Activated T-cell treated with anti-CD3 and anti-CD28 coated beads for 48 hours (primary cell): Measurements from ENCODE around the gene XPNPEP2.

ENCODE experiments used
- DNase-seq: peaks from one replicate; pipeline ENCODE4 v3.0.0-alpha.2; 2020; ENCODE audit warnings: low read depth

XPNPEP2 gene

DNA sequence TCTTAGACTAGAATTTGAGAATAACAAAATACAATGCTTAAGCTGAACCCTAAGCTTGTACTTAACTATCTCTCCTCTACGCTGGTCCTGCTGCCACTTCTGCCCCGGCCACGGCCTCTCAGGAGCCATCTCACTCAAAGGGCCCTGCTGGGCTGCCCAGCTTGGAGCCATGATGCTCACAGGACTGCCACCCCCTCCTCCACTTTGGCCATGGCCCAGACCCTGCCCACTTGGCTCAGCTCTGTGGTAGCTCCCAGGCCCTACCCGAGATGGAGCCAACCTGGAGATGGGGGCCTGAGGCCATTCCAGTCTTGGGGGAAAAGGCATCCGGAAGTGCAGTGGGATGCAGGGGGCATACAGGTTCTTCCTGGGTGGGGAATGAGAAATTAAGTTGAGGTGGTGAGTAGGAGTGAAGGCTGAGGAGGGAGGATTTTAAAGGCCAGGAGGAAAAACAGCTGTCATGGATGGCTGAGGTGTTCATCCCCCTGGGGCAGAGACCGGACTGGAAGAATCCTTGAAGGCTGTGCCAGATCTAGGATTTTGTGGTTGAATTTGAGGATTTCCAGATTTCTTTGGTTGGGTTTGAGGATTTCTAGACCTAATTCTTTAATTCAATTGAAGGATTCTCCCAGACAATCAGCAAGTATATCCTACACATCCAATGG, 41.8 kb downstream of the XPNPEP2 start:
- DNase-seq = no peak

DNA sequence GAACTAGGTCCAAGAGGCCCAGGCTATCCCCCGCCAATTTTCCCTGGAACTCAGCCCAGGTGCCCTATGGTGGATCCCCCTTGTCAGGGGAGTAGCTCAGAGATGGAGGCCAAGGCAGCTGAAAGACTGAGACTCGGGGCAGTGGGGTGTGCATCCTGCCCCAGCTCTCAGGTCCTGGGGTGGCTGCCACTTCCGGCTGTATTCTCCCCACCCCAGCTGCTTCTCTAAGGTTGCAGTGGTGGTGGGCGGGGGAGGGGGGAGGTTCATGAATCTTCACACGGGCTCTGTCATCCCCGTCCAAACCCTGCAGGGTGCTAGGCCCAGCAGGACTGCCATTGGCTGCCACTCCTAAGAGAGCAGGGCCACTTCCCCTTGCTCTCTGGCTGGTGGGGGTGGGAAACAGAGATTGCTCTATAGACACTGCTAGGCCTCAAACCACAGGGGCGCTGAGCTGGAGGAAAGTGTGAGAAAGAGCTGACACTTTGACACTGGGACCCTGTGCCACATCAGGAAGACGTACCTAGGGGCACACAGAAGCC, 42.4 kb downstream of the XPNPEP2 start:
- peak; percentile 65 for DNase-seq

DNA sequence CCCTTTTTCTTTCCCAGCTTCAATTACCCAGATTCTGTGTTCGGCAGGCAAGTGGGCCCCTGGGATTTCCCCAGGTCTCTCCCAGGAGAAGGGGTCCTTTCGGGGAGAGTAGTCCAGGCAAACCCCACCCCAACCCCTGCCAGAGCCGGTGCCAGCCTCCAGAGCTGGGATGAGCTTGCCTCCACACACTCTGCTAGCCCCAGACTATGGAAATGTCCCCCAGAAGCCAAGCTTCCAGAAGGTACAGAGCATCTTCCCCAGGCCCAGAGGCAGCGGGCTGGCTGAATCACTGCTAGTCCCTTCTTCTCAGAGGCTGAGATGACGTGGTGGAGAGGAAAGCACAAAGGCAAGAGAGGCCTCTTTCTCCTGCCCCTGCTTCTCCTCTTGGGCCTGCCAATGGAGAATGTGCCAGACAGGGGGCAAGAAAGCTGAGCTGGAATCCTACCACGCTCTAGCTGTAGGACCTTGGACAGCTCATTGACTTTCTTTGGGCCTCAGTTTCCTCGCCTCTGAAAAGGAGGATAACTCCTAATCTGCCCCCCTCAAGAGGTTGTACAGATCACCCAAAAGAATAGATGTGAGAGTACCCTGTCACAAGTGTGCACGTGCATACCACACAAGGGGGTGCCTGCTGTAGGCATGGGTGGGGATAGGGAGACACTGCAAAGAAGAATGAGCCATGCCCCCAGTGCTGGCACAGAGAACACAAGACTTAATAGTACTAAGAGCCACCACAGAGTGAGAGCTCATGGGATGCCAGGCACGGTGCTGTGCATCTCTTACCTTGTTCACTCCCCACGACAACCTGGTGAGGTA, 43.1 kb downstream of the XPNPEP2 start:
- no peak for DNase-seq

DNA sequence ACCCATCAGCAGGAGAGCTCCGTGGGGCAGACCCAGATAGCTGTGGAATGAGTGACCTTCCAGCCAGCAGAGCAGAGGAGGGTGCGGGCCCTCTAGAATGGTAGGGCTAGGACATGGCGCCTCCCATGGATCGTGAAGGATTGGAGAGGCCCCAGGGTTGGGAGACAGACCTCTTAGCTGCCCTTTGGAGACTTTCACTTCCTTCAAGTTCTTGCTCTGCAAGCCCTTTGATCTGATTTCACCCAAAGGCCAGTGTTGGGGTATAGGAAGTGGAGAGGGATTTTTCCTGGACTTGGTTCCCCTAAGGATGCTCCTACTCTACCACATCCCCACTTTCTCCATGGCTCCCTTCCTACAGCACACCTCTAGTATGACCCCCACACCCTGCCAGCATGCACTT, 43.9 kb downstream of the XPNPEP2 start:
- DNase-seq = no peak

DNA sequence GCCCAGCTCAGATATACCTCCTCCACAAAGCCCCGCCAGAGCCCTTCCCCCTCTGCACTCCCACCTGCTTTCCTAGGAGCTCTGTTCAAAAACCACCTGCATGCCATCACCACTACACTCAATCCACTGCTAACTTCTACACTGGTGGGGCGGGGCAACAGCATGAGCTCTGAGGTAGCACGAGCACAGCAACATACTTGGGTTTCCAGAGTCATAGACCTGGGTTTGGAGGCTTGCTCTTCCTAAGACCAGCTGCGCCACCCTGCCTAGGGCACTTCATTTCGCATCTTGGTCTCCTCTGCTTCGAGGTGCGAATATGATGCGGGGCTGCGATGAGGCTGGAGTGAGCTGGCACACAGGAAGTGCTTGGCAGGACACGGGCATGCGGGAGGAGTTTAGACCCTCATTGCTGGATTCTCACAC, 44.5 kb downstream of the XPNPEP2 start:
- no peak for DNase-seq

DNA sequence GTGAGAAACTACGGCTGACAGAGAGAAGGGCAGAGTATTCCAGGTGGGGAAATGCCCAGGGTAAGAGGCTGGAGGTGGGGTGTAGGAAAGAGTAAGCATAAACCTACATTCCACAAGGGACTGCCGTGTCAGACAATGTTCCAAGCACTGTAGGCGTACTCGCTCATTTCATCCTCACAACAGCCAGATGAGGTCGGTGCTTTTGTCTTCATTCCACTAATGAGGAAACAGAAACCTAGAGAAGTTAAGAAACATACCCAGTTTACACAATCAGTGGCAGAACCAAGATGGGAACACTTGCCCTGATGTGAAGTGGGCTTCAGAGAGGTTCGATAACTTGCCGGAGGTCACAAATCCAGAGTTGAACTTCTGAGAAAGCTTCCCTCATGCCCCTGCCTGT, 45.6 kb downstream of the XPNPEP2 start:
- DNase-seq = no peak

DNA sequence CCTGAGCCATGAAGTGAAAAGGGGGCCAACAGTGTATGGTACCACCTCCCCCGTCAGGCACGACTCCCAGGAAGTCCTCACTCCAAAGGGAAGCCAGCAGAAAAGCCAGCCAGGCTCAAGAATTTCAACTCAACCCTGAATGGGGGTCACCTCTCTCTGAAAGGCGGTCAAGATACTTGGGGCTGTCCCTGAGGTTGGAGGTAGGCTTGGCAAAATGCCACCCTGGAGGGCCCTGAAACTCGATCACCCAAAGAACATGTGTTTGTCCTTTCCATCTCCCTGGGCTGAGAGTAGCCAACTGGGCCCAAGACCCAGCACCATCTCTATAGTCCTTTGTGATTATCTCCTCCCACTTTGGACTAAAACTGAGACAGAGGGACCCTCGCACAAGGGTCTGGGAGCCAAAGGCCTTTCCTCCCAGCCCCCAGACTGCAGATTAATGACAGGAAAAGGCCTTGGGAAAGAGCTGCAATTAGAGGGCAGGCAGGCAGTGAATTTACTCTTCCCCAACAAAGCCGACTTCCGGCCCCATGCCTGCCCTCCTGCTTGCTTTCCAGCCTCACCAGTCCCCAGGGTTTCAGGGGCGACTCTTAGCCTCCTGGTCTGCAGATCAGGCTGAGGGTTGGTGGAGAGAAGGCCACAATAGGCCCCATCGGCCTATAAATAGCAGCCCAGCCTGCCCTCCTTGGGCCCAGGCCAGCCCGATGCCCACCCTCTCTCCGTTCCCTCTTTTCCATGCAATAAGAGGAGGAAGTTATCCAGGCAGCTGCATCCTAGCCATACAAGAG, 46.6 kb downstream of the XPNPEP2 start:
- DNase-seq = no peak

DNA sequence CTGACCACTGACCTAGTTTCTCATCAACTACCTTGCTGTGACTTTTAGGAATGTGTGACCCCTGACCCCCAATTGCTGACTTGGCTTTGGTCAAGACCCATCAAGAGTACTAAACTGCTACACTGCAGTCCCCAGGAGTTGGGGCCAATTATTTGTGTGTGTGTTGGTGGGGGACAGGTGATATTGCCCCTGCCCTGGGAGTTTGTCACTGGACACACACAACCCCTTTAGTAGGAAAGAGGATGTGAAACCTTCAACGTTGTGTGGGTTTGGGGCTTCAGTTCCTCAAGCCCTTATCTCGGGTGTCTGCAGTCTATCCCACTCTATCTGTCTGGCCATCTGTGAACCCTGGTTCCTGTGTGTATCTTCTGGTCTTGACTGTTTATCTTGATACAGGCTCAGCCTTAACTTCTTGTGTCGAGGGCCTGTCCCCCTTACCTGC, 47.5 kb downstream of the XPNPEP2 start:
- DNase-seq = no peak

DNA sequence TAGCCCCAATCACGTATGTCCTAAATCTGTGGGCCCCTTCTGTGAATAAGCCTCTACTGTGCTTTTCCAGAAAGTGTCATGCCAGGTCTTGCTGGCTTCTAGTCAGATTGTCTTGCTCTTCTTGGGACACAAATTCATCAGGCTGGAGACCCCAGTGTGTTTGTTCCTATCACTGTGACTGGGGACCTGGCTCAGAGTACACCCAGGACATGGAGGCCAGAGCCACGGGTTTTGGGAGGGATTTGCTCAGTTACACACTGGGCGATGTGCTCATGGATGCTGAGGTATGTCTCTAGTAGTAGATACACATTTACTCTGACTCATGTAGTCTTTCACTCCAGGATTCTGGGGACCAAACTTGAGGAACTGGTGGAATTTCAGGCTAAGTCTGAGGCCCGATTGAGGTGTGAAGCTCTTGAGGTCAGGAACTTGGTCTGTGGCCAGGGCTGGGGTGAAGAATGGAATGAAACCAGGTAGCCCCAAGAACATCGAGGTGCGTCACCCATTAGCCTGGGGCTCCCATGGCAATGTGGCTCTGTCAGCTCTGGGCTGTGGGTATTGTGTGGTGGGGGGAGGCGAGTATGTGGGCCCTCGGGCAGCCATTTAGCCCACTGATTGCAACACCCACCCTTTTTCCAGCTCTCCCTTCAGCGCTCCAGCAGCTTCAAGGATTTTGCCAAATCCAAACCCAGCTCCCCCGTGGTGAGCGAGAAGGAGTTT, 48.7 kb downstream of the XPNPEP2 start:
- DNase-seq = no peak

DNA sequence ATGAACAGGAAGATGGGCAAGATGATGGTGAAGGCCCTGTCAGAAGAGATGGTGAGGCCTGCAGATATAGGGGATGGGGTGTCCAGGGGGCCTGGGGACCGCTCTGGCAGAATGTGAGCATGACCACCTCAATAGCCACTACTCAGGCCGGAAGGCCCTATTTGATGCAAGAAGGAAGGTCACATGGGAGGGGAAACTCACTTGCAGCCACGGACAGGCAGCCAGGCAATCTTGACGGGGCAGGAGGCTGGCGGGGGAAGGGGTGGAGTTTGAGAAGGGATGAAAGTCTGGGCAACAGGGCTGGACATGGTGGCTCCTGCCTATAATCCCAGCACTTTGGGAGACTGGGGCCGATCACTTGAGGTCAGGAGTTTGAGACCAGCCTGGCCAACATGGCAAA, 49.7 kb downstream of the XPNPEP2 start:
- DNase-seq = no peak

DNA sequence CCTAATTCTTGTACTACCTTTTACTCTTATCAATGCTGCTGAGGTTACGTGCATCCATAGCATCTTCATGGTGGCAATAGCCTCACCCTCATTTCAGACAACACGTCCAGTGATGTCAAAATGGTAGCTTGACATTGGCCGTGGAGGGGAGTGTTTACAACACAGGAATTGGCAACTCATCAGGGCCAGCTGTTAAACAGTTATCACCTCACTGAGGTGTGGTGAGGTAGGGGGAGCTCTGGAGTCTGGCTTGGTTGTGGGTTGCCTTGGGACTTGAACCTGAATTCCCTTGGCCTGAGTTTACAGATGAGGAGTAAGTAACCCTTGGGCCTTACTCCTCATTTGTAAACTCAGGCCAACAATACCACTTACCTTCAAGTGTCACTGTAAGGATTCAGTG, 51.4 kb downstream of the XPNPEP2 start:
- DNase-seq = no peak

DNA sequence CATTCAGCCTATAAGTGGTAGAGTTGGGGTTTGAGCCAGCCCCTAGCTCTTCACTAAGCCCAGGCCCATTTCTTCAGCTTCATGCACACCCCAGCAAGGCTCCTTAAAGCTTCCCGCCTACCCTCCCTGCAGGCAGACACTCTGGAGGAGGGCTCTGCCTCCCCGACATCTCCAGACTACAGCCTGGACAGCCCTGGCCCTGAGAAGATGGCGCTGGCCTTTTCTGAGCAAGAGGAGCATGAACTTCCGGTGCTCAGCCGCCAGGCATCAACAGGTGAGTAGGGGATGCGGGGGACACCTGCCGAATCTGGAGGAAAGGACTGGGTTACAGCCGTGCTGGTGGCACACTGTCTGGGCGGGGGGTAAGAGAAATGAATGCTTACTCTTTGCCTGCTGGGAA, 52.0 kb downstream of the XPNPEP2 start:
- no peak for DNase-seq

DNA sequence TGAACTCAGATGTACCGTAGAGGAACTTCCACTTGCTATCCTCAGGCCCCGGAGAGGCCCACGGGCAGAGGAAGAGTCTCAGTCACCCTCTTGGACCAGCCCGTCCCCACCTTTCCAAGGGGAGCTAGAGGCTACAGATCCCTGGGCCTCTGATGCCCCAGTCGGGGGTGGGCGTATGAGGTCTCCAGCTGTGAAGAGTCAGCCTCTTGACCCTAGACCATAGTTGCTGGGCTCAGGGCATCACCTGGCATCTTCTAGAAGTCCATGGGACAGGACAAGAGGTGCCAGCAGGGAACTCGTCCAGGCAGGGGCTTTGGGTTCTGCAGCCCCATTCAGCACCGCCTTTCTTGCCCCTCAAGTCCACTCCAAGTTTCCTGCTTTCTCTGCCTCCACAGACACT, 52.6 kb downstream of the XPNPEP2 start:
- no peak for DNase-seq

DNA sequence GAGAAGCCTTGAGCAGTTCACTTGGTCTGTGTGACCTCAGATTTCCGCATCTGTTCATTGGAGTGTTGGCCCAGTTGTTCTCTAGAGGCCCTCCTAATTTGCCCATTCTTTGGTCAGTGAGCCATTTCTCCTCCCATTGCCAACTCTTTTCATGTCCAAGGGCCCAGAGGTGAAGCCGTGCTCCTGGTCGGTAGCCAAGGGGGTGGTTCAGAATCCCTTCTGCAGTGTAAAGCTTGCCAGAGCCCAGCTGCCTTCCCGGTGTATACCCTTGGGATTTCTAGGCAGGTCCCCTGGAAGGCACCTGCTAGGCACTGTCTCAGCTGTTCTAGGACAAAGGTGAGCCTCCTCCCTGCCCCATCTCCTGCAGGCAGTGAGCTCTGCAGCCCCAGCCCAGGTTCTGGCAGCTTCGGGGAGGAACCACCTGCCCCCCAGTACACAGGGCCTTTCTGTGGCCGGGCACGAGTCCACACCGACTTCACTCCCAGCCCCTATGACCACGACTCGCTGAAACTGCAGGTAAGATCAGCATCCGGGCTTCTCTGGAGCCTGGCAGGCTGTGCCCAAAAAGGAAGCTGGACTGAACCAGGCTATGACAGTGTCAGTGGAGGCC, 53.3 kb downstream of the XPNPEP2 start:
- DNase-seq = no peak

DNA sequence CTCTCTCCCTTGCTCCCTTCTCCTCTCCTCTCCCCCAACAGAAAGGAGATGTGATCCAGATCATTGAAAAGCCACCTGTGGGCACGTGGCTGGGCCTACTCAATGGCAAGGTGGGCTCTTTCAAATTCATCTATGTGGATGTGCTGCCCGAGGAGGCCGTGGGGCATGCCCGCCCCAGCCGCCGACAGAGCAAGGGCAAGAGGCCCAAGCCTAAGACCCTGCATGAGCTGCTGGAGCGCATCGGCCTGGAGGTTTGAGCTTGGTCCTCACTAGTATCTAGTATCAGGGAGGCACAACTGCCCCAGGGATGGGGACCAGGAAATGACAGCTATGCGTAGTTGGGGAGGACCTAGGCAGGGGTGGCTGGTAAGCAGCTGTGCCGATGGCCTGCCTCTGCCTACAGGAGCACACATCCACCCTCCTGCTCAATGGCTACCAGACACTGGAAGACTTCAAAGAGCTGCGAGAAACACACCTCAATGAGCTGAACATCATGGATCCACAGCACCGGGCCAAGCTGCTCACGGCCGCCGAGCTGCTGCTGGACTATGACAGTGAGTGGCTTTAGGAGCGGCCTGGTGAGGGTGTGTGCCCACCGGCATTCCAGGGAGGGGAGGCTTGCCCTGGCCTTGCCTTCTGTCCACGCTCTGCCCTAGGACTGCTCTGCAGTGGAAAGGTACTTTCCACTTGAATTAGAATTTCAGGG, 54.0 kb downstream of the XPNPEP2 start:
- DNase-seq = no peak

DNA sequence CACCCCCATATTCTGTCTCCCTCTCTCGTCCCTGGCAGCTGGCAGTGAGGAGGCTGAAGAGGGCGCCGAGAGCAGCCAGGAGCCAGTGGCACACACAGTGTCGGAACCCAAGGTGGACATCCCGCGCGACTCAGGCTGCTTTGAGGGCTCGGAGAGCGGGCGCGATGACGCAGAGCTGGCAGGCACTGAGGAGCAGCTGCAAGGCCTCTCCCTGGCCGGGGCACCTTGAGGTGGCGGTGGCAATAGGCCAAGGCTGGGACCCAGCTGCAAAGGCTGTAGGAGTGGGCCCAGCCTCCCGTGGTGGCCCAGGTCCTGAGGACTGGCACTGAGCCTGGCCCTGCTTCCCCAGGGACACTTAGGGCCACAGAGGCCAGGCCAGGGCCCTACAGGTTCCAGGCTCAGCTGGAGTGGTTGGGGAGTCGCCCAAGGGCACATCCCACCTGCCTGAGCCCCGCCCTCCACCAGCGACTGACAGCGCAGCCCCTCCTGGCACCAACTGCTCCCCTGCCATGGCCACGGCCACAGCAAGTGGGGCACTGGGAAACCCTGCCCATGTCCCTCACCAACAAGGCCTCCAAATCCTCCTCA, 54.9 kb downstream of the XPNPEP2 start:
- DNase-seq = no peak

DNA sequence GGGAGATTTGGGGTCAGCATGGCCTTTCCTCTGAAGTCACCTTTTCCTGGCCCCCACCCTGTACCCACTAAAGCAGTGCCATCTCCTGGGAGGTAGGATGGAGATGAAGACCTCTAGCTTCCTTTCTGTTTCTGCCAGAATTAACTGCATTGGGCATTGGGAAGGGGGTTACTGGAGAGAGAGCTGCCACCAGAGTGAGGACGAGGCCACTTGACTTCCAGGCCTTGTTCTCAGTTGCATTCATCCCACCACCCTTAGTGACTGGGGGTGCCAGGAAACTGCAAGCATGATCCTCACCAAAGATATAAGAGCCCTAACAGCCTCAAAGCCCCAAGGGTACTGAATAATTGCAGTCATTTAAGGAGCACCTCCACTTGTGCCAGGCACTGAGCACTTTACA, 56.8 kb downstream of the XPNPEP2 start:
- no peak for DNase-seq

DNA sequence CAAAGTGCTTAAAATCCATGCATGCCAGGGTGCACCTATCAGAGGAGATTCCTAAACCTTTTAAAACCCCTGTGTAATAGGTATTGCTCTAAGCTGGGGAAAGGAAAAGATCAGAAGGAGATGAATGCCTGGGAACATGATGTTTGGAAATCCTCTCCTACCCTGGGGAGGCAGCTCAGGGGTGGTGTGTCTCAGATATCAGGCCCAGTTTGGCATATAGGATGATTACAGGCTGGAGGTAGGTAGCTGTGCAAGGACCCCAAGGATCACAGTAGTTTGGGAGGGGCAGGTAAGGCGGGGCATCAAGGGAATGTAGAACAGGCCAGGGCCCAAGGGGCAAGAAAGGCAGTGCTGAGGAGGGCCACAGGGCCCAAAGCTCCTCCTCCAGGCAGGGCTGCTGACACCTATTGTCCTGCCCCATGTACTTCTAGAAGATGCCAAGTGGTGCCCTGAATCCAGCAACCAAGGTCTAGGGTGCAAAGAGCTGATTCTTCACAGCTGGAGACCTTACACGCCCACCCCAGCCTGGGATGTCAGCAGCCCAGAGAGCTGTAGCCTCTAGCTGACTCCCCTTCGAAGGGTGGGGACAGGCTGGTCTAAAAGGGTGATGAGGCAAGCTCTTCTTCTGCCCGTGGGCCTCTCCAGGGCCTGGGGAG, 58.6 kb downstream of the XPNPEP2 start:
- DNase-seq = no peak

DNA sequence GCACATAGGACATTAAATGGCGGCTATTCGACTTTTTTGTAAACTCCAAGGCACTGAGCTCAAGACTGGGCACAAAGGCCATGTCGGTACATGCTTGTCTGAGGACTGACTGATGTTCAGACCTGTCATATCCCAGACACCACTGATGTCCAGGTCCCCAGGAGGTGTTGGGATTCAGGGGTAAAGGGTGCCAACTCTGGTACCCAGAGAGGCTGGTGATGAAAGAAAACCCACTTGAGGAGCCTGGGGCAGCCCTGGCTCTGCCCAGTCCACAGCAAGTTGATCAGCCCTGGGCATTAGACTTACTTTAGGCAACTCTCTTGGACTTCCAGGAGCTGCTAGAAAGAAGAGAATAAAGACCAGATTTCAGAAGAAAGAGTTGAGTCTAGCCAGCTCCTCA, 59.7 kb downstream of the XPNPEP2 start:
- no peak for DNase-seq

DNA sequence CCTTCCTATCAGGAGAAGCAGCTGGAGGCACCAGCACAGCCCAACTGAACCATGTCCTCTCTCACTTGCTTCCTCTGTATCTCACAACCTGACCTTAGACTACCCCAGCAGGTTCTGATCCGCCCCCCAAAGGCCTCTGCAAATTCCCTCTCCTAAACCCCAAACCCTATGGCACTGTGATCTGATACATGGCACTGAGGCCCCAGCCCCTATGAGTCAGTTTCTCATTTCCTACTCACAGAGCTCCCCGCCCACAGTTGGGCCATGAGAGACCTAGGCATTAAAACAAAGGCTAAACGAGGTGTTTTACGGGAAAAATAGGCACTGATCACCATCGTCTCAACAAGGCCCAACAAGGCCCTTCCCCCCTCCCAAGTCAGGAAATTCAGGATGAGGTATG, 60.1 kb downstream of the XPNPEP2 start:
- DNase-seq = no peak
